Measurements from ENCODE around the gene ARHGAP21.

DNA sequence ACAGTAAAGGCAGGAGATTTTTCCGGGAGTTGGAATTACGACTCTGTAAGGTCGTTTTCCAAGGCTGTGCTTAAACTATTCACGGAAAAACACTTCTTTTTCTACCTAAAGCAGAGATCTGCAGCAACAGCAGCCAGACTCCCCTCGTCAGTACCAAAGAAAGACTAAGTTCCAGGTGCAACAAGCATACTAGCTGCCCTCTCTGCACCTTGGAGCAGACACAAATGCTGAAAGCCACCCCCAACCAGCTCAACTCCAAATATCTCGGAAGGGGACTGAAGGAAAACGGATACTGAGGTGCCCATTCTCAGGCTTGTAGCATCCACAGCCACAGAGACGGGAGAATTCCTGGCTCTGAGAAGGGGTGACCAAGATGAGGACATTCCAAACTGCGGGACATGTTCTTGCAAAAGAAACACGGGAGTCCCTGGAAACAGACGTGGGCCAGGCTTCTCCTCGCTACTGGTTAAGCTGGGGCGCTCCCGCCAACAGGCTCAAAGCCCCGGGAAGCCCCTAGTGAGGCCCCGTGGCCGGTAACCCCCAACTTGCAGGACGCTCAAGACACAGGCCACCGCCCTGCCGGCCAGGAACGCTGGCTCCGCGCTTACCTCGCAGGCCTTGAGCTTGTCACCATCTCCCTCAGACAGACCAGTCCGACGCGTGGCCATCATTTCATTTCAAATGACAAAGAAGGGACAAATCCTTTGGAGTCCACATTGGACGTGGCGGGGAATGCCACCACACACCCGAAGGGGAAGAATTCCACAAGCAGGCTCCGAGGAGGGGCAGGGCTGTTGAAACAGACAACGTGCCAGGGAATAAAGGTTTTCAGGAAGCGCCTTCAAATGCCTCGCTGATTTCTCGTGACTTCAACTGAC lies 2.2 kb downstream of the ARHGAP21 start:
- no peak for TF ChIP-seq POLR2AphosphoS5 (IDR thresholded peaks at IDR 0.05; ENCODE audit: borderline replicate concordance, low read depth, low read length)
- no peak for TF ChIP-seq EZH2 (IDR thresholded peaks at IDR 0.05)
- TF ChIP-seq FOXP2 (optimal IDR thresholded peaks at IDR 0.05; ENCODE audit: control extremely low read depth, extremely low read length, insufficient read depth) = no peak

Data from SK-N-MC (cell line).